ENCODE data around the gene OIT3. TPM values are rescaled to one million over a fixed set of nuclear protein-coding genes. Genes with fewer than 3 reads are reported as not detected.

The OIT3 gene
- total RNA-seq, 1 experiment from 2014 or later, result 1.4 TPM

DNA sequence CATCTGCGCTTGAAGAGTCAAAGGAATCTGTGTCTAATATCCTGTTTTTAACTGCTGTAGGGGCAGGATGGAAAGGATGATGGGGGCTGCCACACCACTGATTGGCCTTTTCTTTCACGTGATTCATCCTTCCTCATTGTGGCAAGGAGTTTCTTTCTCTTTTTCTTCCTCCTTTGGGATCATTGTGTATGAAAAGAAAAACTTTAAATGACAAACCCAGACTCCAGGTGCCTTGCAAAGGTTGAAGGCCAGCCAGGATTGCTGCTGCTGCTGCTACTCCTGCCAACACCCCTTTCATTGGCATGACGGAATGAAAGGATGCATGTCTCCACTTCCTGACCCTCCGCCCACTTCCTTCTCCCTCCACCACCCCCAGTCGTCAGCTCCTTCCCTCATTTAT is 6.5 kb upstream of the OIT3 start:
- no peak overlapping the region for H3K4me3 Mint-ChIP-seq (ENCODE audit: low read depth, unreplicated experiment)
- peaks cover 3% of the 10 kb centered on the region for H3K9me3 Mint-ChIP-seq (ENCODE audit: low read depth, unreplicated experiment)
- CTCF ChIA-PET, result no interaction called here

DNA sequence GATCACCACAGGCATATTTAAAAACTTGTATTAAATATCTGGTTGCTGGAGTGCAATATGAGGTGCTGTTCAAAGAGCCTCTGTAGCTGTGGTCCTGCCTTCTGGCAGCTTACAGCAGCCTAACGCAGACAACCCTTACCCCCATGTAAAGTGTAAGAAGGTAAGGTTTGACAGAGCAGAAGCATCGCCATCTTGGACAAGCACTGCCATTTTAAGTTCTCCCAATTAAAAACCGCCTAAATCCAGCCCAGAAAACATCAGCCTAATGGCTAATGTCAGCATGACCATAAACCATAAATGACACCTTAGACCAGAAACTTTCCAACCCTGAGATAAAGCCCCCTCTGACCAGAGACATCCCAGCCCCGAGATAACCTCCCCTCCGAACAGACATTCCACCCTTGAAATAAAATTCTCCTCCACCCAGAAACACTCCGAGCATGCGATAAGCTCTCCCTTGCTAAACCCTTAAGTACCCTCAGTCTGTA is 5.3 kb upstream of the OIT3 start:
- intact Hi-C loops (cut with micrococcal nuclease; ENCODE audit: unreplicated experiment), result no loop called here
- Mint-ChIP-seq H3K36me3 (ENCODE audit: insufficient read depth, unreplicated experiment) (peaks cover 42% of the 10 kb centered on the region), H3K27ac (ENCODE audit: unreplicated experiment) (no peak overlapping the region), H3K27me3 (ENCODE audit: unreplicated experiment) (no peaks in the 10 kb centered on the region), H3K4me3 (ENCODE audit: low read depth, unreplicated experiment) (no peak overlapping the region), H3K4me1 (ENCODE audit: low read depth, unreplicated experiment) (no peaks in the 10 kb centered on the region), H3K9me3 (ENCODE audit: low read depth, unreplicated experiment) (no peaks in the 10 kb centered on the region)
- TF ChIP-seq, protein P1, sequence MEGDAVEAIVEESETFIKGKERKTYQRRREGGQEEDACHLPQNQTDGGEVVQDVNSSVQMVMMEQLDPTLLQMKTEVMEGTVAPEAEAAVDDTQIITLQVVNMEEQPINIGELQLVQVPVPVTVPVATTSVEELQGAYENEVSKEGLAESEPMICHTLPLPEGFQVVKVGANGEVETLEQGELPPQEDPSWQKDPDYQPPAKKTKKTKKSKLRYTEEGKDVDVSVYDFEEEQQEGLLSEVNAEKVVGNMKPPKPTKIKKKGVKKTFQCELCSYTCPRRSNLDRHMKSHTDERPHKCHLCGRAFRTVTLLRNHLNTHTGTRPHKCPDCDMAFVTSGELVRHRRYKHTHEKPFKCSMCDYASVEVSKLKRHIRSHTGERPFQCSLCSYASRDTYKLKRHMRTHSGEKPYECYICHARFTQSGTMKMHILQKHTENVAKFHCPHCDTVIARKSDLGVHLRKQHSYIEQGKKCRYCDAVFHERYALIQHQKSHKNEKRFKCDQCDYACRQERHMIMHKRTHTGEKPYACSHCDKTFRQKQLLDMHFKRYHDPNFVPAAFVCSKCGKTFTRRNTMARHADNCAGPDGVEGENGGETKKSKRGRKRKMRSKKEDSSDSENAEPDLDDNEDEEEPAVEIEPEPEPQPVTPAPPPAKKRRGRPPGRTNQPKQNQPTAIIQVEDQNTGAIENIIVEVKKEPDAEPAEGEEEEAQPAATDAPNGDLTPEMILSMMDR (IDR thresholded peaks at IDR 0.05; ENCODE audit: unreplicated experiment), result no peak
- BruUV-seq (replicated peaks), result no TSS peak
- CTCF ChIA-PET, result interaction anchor here (0.6 kb wide), 2 partner anchors 118 to 499 kb away, joined by 3 to 8 read pairs; no protein-coding TSS in a partner anchor
- DNase-seq, result no peak

More for the DNA sequence above, 6.5 kb upstream of the OIT3 start:
- TF ChIP-seq, protein P1 (IDR thresholded peaks at IDR 0.05; ENCODE audit: unreplicated experiment), result no peak
- H3K4me1 Mint-ChIP-seq (ENCODE audit: low read depth, unreplicated experiment), result no peaks in the 10 kb centered on the region
- H3K27me3 Mint-ChIP-seq (ENCODE audit: unreplicated experiment), result no peaks in the 10 kb centered on the region
- peaks cover 49% of the 10 kb centered on the region for H3K36me3 Mint-ChIP-seq (ENCODE audit: insufficient read depth, unreplicated experiment)
- intact Hi-C loops (cut with micrococcal nuclease; ENCODE audit: unreplicated experiment), result no loop called here
- BruUV-seq (replicated peaks), result TSS peak; percentile 48
- DNase-seq, result no peak
- no peak overlapping the region for H3K27ac Mint-ChIP-seq (ENCODE audit: unreplicated experiment)

DNA sequence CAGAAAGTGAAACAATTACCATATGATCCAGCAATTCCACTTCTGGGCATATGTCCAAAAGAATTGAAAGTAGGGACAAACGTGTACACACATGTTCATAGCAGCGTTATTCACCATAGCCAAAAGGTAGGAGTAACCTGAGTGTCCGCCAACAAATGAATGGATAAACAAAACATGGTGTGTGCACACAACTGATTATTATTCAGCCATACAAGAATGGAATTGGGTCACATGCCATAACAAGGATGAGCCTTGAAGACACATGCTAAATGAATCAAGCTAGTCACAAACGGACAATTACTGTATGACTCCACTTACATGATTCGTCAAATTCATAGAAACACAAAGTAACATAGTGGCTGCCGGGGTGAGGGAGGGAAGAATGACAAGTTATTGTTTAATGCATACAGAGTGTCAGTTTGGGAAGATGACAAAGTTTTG is 4.1 kb upstream of the OIT3 start:
- Mint-ChIP-seq H3K36me3 (ENCODE audit: insufficient read depth, unreplicated experiment) (peaks cover 33% of the 10 kb centered on the region), H3K27ac (ENCODE audit: unreplicated experiment) (no peak overlapping the region), H3K4me1 (ENCODE audit: low read depth, unreplicated experiment) (no peaks in the 10 kb centered on the region), H3K9me3 (ENCODE audit: low read depth, unreplicated experiment) (no peaks in the 10 kb centered on the region), H3K27me3 (ENCODE audit: unreplicated experiment) (no peaks in the 10 kb centered on the region), H3K4me3 (ENCODE audit: low read depth, unreplicated experiment) (no peak overlapping the region)
- no TSS peak for BruUV-seq (replicated peaks)
- DNase-seq, result no peak
- TF ChIP-seq, protein P1 (IDR thresholded peaks at IDR 0.05; ENCODE audit: unreplicated experiment), result no peak
- intact Hi-C loops (cut with micrococcal nuclease; ENCODE audit: unreplicated experiment), result no loop called here
- CTCF ChIA-PET, result no interaction called here

DNA sequence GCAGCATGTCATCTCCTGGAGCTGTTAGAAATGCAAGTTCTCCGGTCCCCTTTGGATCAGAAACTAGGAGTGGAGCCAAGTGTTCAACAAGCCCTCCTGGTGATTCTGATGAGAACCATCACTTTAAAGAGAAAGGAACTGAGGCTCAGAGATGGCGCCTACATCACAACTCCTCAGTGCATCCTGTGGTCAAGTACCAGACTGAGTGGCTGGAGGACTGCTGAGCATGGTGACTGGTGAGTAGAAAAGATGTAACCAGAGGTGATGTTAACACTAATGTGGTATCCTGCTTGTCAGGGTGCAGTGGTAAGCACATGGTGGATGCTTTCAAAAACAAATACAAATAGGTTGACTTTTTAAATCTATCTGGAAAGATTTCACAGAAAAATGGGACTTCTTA is 3.5 kb upstream of the OIT3 start:
- BruUV-seq (replicated peaks), result no TSS peak
- no peak overlapping the region for H3K4me3 Mint-ChIP-seq (ENCODE audit: low read depth, unreplicated experiment)
- CTCF ChIA-PET, result no interaction called here
- no peaks in the 10 kb centered on the region for H3K27me3 Mint-ChIP-seq (ENCODE audit: unreplicated experiment)
- no peaks in the 10 kb centered on the region for H3K4me1 Mint-ChIP-seq (ENCODE audit: low read depth, unreplicated experiment)
- no peak for DNase-seq
- TF ChIP-seq, protein P1 (IDR thresholded peaks at IDR 0.05; ENCODE audit: unreplicated experiment), result no peak
- no peaks in the 10 kb centered on the region for H3K9me3 Mint-ChIP-seq (ENCODE audit: low read depth, unreplicated experiment)
- no peak overlapping the region for H3K27ac Mint-ChIP-seq (ENCODE audit: unreplicated experiment)
- H3K36me3 Mint-ChIP-seq (ENCODE audit: insufficient read depth, unreplicated experiment), result peaks cover 27% of the 10 kb centered on the region
- intact Hi-C loops (cut with micrococcal nuclease; ENCODE audit: unreplicated experiment), result no loop called here
